IMR-90 (cell line): ENCODE data around the gene SEZ6L. TPM values are rescaled to one million over a fixed set of nuclear protein-coding genes. Genes with fewer than 3 reads are reported as not detected.

ENCODE experiments used
- ATAC-seq: fragments of 200-7000 bp; cut with Tn5 transposase; 2 replicates; pipeline ENCODE4 v1.9.1; 2020; ENCODE audit warnings: low read depth, mild to moderate bottlenecking, moderate library complexity
- BruUV-seq: library from RNA; stranded (reverse); fragments of 400-500 nt; replicated peaks from 2 replicates; lab custom pipeline; 2021; lab: Mats Ljungman, UMichigan
- CTCF ChIA-PET: fragments of 300-600 bp; formaldehyde crosslinking; extraction: SDS; loops from one replicate; lab custom pipeline; 2021; ENCODE audit warnings: antibody characterized with exemption; lab: Yijun Ruan, JAX
- POLR2A ChIA-PET: fragments of 300-600 bp; sonication (Branson Sonifier 250); formaldehyde crosslinking; loops from one replicate; lab custom pipeline; 2022; ENCODE audit warnings: antibody characterized with exemption; ENCODE audit not compliant: unreplicated experiment; lab: Charles Lee
- DNase-seq: peaks from one replicate; pipeline ENCODE4 v3.0.0; 2013
- H2AFZ ChIP-seq: replicated peaks from 2 replicates; pipeline ENCODE3; 2013; ENCODE audit warnings: low read length, mild to moderate bottlenecking; ENCODE audit not compliant: poor library complexity
- H2AK5ac ChIP-seq: 2 replicates; pipeline ENCODE4 v1.6.1; 2013; ENCODE audit warnings: low read depth, low read length, inconsistent platforms
- H2AK9ac ChIP-seq: replicated peaks from 2 replicates; pipeline ENCODE3; 2013; ENCODE audit warnings: mild to moderate bottlenecking, low read depth, low read length, moderate library complexity; ENCODE audit not compliant: poor library complexity
- H2BK120ac ChIP-seq: 2 replicates; pipeline ENCODE4 v1.6.1; 2013; ENCODE audit warnings: low read depth, low read length, inconsistent platforms
- H2BK15ac ChIP-seq: 3 replicates; pipeline ENCODE4 v1.6.1; 2013; ENCODE audit warnings: low read depth, low read length, inconsistent platforms
- H2BK20ac ChIP-seq: 2 replicates; pipeline ENCODE4 v1.6.1; 2013; ENCODE audit warnings: low read depth, mild to moderate bottlenecking, inconsistent platforms, low read length, moderate library complexity
- H2BK5ac ChIP-seq: 2 replicates; pipeline ENCODE4 v1.6.1; 2013; ENCODE audit warnings: mild to moderate bottlenecking, low read depth, low read length, inconsistent platforms; ENCODE audit not compliant: poor library complexity, severe bottlenecking
- H3K14ac ChIP-seq: replicated peaks from 2 replicates; pipeline ENCODE4 v1.6.1; 2013; ENCODE audit warnings: low read depth, low read length, inconsistent platforms
- H3K18ac ChIP-seq: 2 replicates; pipeline ENCODE4 v1.6.1; 2013; ENCODE audit warnings: low read depth, low read length, control low read depth
- H3K23ac ChIP-seq: 2 replicates; pipeline ENCODE4 v1.6.1; 2013; ENCODE audit warnings: low read depth, low read length, inconsistent platforms
- H3K27ac ChIP-seq: 2 replicates; pipeline ENCODE4 v1.5.1; 2013; ENCODE audit warnings: mild to moderate bottlenecking, control low read depth, low read length; ENCODE audit not compliant: insufficient read depth
- H3K27me3 ChIP-seq: 2 replicates; pipeline ENCODE4 v1.6.1; 2013; ENCODE audit warnings: low read length; ENCODE audit not compliant: control insufficient read depth, insufficient read depth
- H3K36me3 ChIP-seq: 2 replicates; pipeline ENCODE4 v1.6.1; 2013; ENCODE audit warnings: low read length, mixed read lengths; ENCODE audit not compliant: control insufficient read depth, insufficient read depth
- H3K4ac ChIP-seq: 2 replicates; pipeline ENCODE4 v1.6.1; 2013; ENCODE audit warnings: low read depth, low read length, inconsistent platforms
- H3K4me1 ChIP-seq: 2 replicates; pipeline ENCODE4 v1.6.1; 2013; ENCODE audit warnings: low read length, mixed read lengths; ENCODE audit not compliant: control insufficient read depth, insufficient read depth
- H3K4me2 ChIP-seq: 2 replicates; pipeline ENCODE4 v1.6.1; 2013; ENCODE audit warnings: low read depth, mild to moderate bottlenecking, control low read depth, low read length, moderate library complexity
- H3K4me3 ChIP-seq: 2 replicates; pipeline ENCODE4 v1.5.1; 2013; ENCODE audit warnings: low read depth, mild to moderate bottlenecking, control low read depth, low read length, moderate library complexity; ENCODE audit not compliant: insufficient read depth
- H3K56ac ChIP-seq: 2 replicates; pipeline ENCODE4 v1.6.1; 2013; ENCODE audit warnings: low read length, inconsistent platforms; ENCODE audit not compliant: insufficient read depth; ENCODE audit errors: extremely low read depth
- H3K79me1 ChIP-seq, 2 experiments: 2 replicates each; pipeline ENCODE4 v1.6.1; 2013; ENCODE audit warnings: low read length in 2 of 2, inconsistent platforms in 1 of 2, low read depth in 1 of 2
- H3K9ac ChIP-seq: 2 replicates; pipeline ENCODE4 v1.6.1; 2013; ENCODE audit warnings: low read depth, low read length, control low read depth
- H3K9me1 ChIP-seq: 2 replicates; pipeline ENCODE4 v1.6.1; 2013; ENCODE audit warnings: low read length, inconsistent platforms; ENCODE audit not compliant: insufficient read depth
- H3K9me3 ChIP-seq: 2 replicates; pipeline ENCODE4 v1.6.1; 2013; ENCODE audit warnings: low read length; ENCODE audit not compliant: control insufficient read depth, insufficient read depth
- H4K20me1 ChIP-seq: 2 replicates; pipeline ENCODE4 v1.6.1; 2013; ENCODE audit warnings: low read length, inconsistent platforms; ENCODE audit not compliant: insufficient read depth
- H4K5ac ChIP-seq: 2 replicates; pipeline ENCODE4 v1.6.1; 2013; ENCODE audit warnings: mild to moderate bottlenecking, low read depth, low read length, control low read depth
- H4K8ac ChIP-seq, 2 experiments: 2 replicates each; pipeline ENCODE4 v1.6.1; 2013; ENCODE audit warnings: low read depth in 2 of 2, low read length in 2 of 2, control low read depth in 1 of 2, inconsistent platforms in 1 of 2
- H4K91ac ChIP-seq: 2 replicates; pipeline ENCODE4 v1.6.1; 2013; ENCODE audit warnings: low read depth, low read length, inconsistent platforms; ENCODE audit not compliant: insufficient read depth
- FOS ChIP-seq: fragments of 150-350 bp; IDR thresholded peaks from 2 replicates; pipeline ENCODE4 v1.6.1; 2016; ENCODE audit warnings: low read depth, low read length
- MAZ ChIP-seq: IDR thresholded peaks from 2 replicates; pipeline ENCODE4 v1.6.1; 2012; ENCODE audit warnings: low read depth, mild to moderate bottlenecking, low read length, improper control_type of control experiment, moderate library complexity, borderline replicate concordance
- NFE2L2 ChIP-seq: fragments of 150-350 bp; IDR thresholded peaks from 2 replicates; pipeline ENCODE4 v1.6.1; 2016; ENCODE audit warnings: low read depth, mild to moderate bottlenecking, low read length
- POLR2A ChIP-seq: IDR thresholded peaks from 2 replicates; pipeline ENCODE4 v1.6.1; 2012; ENCODE audit warnings: mild to moderate bottlenecking, low read depth, low read length
- RAD21 ChIP-seq: IDR thresholded peaks from 2 replicates; pipeline ENCODE4 v1.6.1; 2012; ENCODE audit warnings: low read length, improper control_type of control experiment
- WGBS, 2 experiments: methylation state at CpG; one replicate each; pipeline versions ENCODE4 v1.1.5 to v1.1.7; 2013; ENCODE audit warnings: missing lambda C conversion rate in 2 of 2; ENCODE audit not compliant: insufficient read length in 1 of 2; ENCODE audit errors: extremely low coverage in 2 of 2; 5-methylcytosine and 5-hydroxymethylcytosine counted together
- dilution Hi-C: fragments of 300-500 bp; cut with HindIII; formaldehyde crosslinking; loops from one replicate; pipeline ENCODE4 v1.14.3; 2018; ENCODE audit warnings: low sequenced_read_pairs; ENCODE audit not compliant: unreplicated experiment
- in situ Hi-C: fragments of 300-500 bp; cut with MboI; formaldehyde crosslinking; loops from 3 replicates; pipeline ENCODE4 v1.14.3; 2019; ENCODE audit warnings: low sequenced_read_pairs, inconsistent platforms, mixed read lengths
- intact Hi-C: fragments of 100-400 bp; cut with micrococcal nuclease; formaldehyde crosslinking; loops from 2 replicates; pipeline ENCODE4 v1.10.0; 2022
- polyA plus RNA-seq, 3 experiments: library from polyadenylated mRNA; depleted of rRNA; stranded (reverse); fragments of >200 nt; gene quantifications; 2 replicates each; pipeline ENCODE4 v1.2.3, GENCODE V29; 2012; ENCODE audit warnings: low replicate concordance in 1 of 3
- total RNA-seq: library from RNA; depleted of rRNA; stranded (reverse); fragments of >200 nt; gene quantifications from 2 replicates; pipeline ENCODE4 v1.2.3, GENCODE V29; 2012

SEZ6L gene
- total and polyA plus RNA-seq, 2 of the 4 experiments (the other 2 are of a cell fraction) = not detected

- no TSS peak for BruUV-seq
- no peak overlapping the region for H3K4ac ChIP-seq
- H3K4me1 ChIP-seq = no peaks in the 10 kb centered on the region
- dilution Hi-C loops (no loop called here), intact Hi-C loops (no loop called here), in situ Hi-C loops (no loop called here)
- no peak overlapping the region for H4K8ac ChIP-seq
- no peak overlapping the region for H3K14ac ChIP-seq
- ATAC-seq (no peak), DNase-seq (no peak)
- H2BK120ac ChIP-seq = no peak overlapping the region
- H2AFZ ChIP-seq = no peak overlapping the region
- H3K9me1 ChIP-seq = no peaks in the 10 kb centered on the region
- no peak overlapping the region for H2AK9ac ChIP-seq
- CTCF ChIA-PET = no interaction called here
- POLR2A ChIA-PET = no interaction called here
- H3K4me2 ChIP-seq = no peak overlapping the region
- no peak overlapping the region for H3K9ac ChIP-seq
- H2AK5ac ChIP-seq = no peak overlapping the region
- no peak overlapping the region for H3K27ac ChIP-seq
- no peaks in the 10 kb centered on the region for H3K36me3 ChIP-seq
- H2BK5ac ChIP-seq = no peak overlapping the region
- H3K9me3 ChIP-seq = 0 out of 2 replicates have a peak, but pooled peaks cover 3% of the 10 kb centered on the region
- no peak overlapping the region for H3K56ac ChIP-seq
- no peak overlapping the region for H2BK15ac ChIP-seq
- no peaks in the 10 kb centered on the region for H3K27me3 ChIP-seq
- no peak overlapping the region for H4K5ac ChIP-seq
- no peak overlapping the region for H4K91ac ChIP-seq
- H2BK20ac ChIP-seq = no peak overlapping the region
- H3K18ac ChIP-seq = no peak overlapping the region
- no CpG with 5 or more reads among the region's 3 CpGs for WGBS, 2 experiments
- H3K79me1 ChIP-seq = no peaks in the 10 kb centered on the region
- TF ChIP-seq RAD21 (no peak), POLR2A (no peak), MAZ (no peak), FOS (no peak), NFE2L2 (no peak)
- no peak overlapping the region for H3K23ac ChIP-seq
- H3K4me3 ChIP-seq = no peak overlapping the region
- no peaks in the 10 kb centered on the region for H4K20me1 ChIP-seq
These were observed 69.3 kb downstream of the SEZ6L start for GRCh38 chr22:26238596-26238995.
